Esophagus muscularis mucosa (tissue), 4 donors: ENCODE measurements around the gene ATIC.

Experiments used
- CTCF ChIP-seq, 3 experiments: fragments of 200-600 bp in 2 of 3; fragments of 450-650 bp in 1 of 3; sonication (generic) in 2 of 3; IDR thresholded peaks; one replicate each; pipeline ENCODE4 v1.5.1; 2017 to 2019; ENCODE audit warnings: antibody characterized with exemption in 3 of 3, mild to moderate bottlenecking in 2 of 3, moderate library complexity in 1 of 3
- EP300 ChIP-seq: sonication (generic); formaldehyde crosslinking; IDR thresholded peaks from one replicate; pipeline ENCODE4 v1.6.1; 2017; ENCODE audit warnings: antibody characterized with exemption
- POLR2A ChIP-seq: fragments of 450-650 bp; IDR thresholded peaks from one replicate; pipeline ENCODE4 v1.6.1; 2017; ENCODE audit warnings: antibody characterized with exemption, moderate library complexity, mild to moderate bottlenecking, low read depth

- TF ChIP-seq CTCF (IDR thresholded peaks at IDR 0.05): no peak
- no peak for TF ChIP-seq EP300
- no peak for TF ChIP-seq POLR2A
These were observed 37.0 kb upstream of the ATIC start for GRCh38 chr2:215274829-215275228.
